Natural killer cell treated with Interleukin-12 subunit alpha and Interleukin-12 subunit beta and Interleukin-15 and Interleukin-18, amount 100 ng/mL, for 72 hours (primary cell): ENCODE results near the gene NCBP2L. TPM values are rescaled to one million over a fixed set of nuclear protein-coding genes. Genes with fewer than 3 reads are reported as not detected.

Experiments used
- ATAC-seq, 2 donors: fragments of 150-1000 bp; cut with Tn5 transposase in 1 of 2; sonication (Bioruptor Pico), chemical (Tn5 transposase) in 1 of 2; 2 replicates each; pipeline ENCODE4 v1.10.0; 2021
- DNase-seq: peaks from one replicate; pipeline ENCODE4 v3.0.0; 2022; ENCODE audit warnings: low spot score
- H3K27ac Mint-ChIP-seq, 2 donors: 1 replicate in 1 of 2; 2 replicates in 1 of 2; pipeline ENCODE4 v1.8.0; 2022; ENCODE audit warnings: mixed read lengths in 2 of 2, mild to moderate bottlenecking in 1 of 2, moderate library complexity in 1 of 2
- H3K27me3 Mint-ChIP-seq, 2 donors: 1 replicate in 1 of 2; 2 replicates in 1 of 2; pipeline ENCODE4 v1.8.0; 2022; ENCODE audit warnings: mixed read lengths in 2 of 2
- H3K36me3 Mint-ChIP-seq: one replicate; pipeline ENCODE4 v1.8.0; 2022; ENCODE audit warnings: mixed read lengths
- H3K4me1 Mint-ChIP-seq, 2 donors: 1 replicate in 1 of 2; 2 replicates in 1 of 2; pipeline ENCODE4 v1.8.0; 2022; ENCODE audit warnings: low read depth in 2 of 2, mixed read lengths in 2 of 2, mild to moderate bottlenecking in 1 of 2
- H3K4me3 Mint-ChIP-seq: one replicate; pipeline ENCODE4 v1.8.0; 2022; ENCODE audit warnings: mixed read lengths
- H3K9me3 Mint-ChIP-seq: 2 replicates; pipeline ENCODE4 v1.8.0; 2022; ENCODE audit warnings: mixed read lengths
- total RNA-seq, 2 donors: library from RNA; stranded (reverse); gene quantifications; one replicate each; pipeline ENCODE4 v1.2.3, GENCODE V29; 2022

The NCBP2L gene
- total RNA-seq, 2 donors from 2014 or later: not detected

DNA sequence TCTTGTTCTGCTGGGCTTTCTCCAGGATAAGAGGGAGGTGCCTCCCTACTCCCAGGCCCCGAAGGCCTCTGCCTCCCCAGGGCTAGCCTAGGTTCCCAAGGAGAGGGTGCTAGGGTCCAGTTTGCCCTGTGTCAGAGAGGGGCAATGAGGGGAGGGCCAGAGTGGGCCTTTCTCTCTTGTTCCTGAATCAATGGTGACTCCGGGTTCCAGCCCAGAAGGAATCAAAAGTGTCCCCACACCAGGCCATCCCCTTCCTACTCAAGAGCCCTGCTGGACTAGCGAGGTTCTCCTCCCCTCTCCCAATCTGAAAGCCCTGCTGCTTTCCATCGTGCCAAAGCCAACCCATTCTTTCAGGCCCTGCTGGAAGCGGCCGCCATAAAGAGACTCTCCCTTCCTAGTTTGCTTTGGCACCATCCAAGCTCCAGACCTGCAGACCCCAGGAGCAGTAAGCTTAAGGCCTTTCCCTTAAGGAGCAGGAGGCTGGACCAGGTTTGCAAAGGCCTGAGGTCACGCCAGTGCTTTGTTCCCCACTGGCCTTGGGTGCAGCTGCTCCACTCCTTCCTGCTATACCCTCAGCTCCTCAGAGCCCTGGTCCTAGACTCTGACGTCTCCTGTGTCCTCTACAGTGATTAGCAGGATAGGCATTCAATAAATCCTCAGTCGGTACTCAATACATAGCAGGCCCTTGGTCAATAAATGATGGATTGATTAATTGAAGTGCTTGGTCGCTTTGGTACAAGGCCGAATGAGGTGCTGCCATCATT, 12.5 kb upstream of the NCBP2L start:
- Mint-ChIP-seq H3K27me3 (peaks cover 0 to 14% of the 10 kb centered on the region in 2 donors), H3K36me3 (no peaks in the 10 kb centered on the region), H3K9me3 (no peaks in the 10 kb centered on the region), H3K4me1 (no peaks in the 10 kb centered on the region), H3K4me3 (no peak overlapping the region), H3K27ac (no peak overlapping the region)
- DNase-seq (no peak), ATAC-seq (no peak)

DNA sequence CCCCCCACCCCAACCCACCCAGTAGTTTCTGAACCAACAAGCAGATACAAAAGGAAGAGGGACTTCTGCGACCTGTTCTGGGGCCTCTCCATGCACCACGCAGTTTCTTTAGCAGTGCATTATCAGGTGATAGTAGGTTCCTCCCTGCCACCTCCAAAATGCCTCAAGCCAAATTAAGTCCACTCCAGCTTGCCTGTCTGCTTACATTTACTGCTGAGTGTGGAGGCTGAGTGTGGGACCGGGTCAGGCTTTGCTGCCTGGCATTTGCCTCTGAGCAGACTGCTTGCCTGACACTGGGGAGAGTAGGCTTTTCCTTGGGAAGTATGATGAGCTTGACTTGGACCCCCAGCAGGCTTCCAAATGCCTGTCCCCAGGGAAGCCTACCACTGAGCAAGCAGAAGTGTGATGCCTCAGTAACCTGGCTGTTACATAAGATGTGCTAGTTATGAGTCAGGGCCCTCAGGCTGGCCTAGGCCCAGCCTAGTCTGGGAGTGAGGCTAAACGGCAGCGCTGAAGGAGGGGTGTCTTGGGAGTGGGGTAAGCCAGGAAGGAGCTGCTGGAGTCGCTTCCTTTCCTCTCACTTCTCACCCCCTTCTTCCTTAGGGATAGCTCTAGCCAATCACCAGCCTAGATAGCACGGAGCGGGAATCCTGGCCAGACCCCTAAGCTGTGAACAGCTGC, 10.9 kb upstream of the NCBP2L start:
- H3K36me3 Mint-ChIP-seq: no peaks in the 10 kb centered on the region
- ATAC-seq: peak in 1 of 2 donors; percentile 52
- DNase-seq: no peak
- H3K27ac Mint-ChIP-seq: no peak overlapping the region
- peaks cover 0 to 12% of the 10 kb centered on the region in 2 donors for H3K27me3 Mint-ChIP-seq
- H3K9me3 Mint-ChIP-seq: no peaks in the 10 kb centered on the region
- no peaks in the 10 kb centered on the region for H3K4me1 Mint-ChIP-seq
- H3K4me3 Mint-ChIP-seq: no peak overlapping the region

DNA sequence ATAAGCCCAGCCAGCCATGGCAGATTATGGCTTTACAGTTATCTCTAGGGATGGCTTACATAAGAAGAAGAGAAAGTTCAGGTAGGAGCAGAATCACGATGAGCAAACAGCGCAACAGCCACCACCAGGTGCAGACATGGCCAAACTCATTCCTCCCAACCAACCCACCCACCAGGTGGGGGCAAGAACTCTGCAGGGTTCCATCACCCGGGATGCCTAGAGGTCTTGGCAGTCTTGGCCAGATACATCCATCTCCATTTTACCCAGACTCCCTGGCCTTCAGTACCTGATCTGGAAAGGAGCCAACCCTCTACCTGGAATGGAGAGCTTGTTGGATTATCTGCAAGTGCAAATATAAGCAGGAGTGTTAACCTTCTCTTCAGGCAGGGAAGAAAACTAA, 9.5 kb upstream of the NCBP2L start:
- peaks cover 0 to 7% of the 10 kb centered on the region in 2 donors for H3K27me3 Mint-ChIP-seq
- H3K27ac Mint-ChIP-seq: no peak overlapping the region
- H3K4me3 Mint-ChIP-seq: no peak overlapping the region
- H3K36me3 Mint-ChIP-seq: no peaks in the 10 kb centered on the region
- no peaks in the 10 kb centered on the region for H3K4me1 Mint-ChIP-seq
- H3K9me3 Mint-ChIP-seq: no peaks in the 10 kb centered on the region
- DNase-seq (no peak), ATAC-seq (no peak)

DNA sequence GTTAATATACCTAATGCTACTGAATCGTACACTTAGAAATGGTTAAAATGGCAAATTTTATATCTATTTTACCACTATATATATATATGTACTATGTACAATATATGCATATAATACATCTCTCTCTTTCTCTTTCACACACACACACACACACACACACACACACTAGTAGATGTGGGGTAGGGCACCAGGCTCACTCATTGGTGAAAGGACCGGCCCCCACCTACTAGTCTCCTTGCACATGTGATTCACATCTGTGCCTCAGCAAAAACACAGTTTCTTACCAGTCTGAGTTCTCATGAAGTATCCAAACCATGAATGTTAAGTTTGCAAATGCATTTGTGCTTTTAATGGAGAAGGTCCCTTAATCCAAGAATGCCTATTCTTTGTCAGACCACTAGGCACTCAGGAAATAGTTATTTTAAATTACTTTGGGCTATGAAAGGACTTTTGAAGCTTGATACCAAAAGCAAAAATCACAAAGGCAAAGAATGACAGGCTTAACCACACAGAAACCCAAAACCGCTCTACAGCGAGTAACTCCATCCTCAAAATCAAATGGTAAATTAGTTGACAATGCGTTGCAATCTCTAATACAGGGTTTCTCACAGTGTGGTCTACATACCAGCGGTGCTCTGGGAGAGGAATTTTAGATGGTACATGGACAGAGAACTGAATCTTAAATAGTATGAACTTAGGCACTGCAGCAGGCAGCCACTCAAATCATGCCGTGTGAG, 7.8 kb upstream of the NCBP2L start:
- Mint-ChIP-seq H3K4me3 (no peak overlapping the region), H3K9me3 (no peaks in the 10 kb centered on the region), H3K4me1 (no peaks in the 10 kb centered on the region), H3K36me3 (no peaks in the 10 kb centered on the region), H3K27ac (no peak overlapping the region), H3K27me3 (peaks cover 0 to 8% of the 10 kb centered on the region in 2 donors)
- no peak for DNase-seq
- no peak for ATAC-seq

DNA sequence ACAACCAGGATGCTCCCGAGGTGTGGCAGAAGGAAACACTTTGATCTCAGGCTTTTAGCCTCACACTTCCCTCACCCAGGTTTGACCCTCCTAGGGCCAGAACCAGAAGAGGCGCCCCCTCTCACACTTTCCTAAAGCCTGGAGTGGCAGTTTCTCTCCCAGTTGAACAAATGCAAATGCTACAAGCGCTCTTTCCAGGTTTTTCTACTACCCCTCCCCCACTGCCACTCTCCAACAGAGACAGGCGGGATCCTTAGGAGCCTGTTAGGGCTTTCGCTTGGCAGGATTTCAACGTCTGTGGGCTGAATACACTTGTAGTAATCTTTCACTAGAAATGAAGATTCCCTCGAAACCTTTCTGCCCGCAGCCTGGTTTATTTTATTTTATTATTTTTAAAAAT, 4.3 kb upstream of the NCBP2L start:
- Mint-ChIP-seq H3K27me3 (peaks cover 0 to 17% of the 10 kb centered on the region in 2 donors), H3K36me3 (no peaks in the 10 kb centered on the region), H3K9me3 (no peaks in the 10 kb centered on the region), H3K4me3 (no peak overlapping the region), H3K4me1 (peaks cover 10 to 13% of the 10 kb centered on the region in 2 donors), H3K27ac (no peak overlapping the region)
- ATAC-seq (no peak), DNase-seq (no peak)

DNA sequence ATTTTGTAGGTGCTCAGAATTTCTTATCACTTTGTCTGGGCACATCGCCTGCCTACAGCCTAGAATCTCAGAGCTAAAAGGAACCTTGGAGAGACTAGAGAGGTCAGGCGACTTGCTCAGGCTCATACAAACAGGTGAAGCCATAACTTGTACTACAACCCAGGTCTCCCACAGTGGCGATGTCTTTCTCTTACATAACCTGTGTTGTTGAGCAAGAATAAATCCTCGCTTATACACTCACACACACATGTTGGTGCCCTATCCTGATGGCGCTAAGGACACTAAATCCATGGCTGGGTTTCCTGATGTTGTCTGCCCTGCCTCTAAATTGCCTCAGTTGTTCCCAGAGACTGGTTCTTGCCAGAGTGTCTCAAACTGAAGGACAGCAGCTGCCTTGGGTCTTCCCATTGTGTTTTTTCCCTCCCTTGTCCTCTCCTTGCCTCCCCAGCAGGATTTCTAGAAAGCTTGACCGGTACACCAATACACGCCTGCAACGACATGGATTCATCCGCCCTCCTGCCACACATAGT, 3.6 kb upstream of the NCBP2L start:
- H3K27ac Mint-ChIP-seq: no peak overlapping the region
- peaks cover 0 to 17% of the 10 kb centered on the region in 2 donors for H3K27me3 Mint-ChIP-seq

DNA sequence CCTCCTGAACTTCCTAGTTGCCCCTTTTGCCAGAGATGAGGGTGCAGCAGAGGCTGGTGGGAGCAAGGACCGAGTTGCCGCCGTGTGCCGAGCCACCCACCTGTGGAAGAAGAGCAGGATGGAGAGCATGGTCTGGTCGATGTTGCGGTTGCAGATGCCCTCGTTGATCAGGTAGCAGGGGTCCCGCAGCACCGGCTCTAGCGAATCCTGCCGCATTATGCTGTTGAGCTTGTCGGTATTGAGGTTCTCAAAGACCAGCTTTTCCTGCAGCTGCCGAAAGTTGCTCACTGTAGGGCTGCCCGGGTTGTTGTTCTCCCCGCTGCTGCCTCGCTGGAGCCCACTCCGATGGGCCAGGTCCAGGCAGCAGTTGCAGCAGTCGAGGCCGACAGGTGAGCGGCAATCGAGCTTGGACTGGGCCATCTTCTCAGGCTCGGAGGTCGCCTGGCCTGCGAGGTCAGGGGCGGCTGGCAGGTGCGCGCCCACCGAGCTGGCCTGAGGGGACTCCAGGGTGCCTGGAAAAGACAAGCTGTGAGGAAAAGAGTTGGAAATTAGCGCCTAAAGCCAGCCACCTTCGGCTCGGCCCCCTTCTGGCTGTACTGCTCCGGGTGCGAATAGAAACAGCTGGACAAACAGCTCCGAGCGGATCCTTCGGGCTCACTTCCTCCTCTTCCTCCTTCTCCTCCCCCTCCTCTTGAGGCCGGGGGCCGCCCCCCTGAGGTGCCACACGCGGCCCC, 2.4 kb upstream of the NCBP2L start:
- Mint-ChIP-seq H3K9me3 (no peaks in the 10 kb centered on the region), H3K4me3 (peak overlapping the region; percentile 84), H3K27me3 (peaks cover 0 to 17% of the 10 kb centered on the region in 2 donors), H3K27ac (no peak overlapping the region), H3K4me1 (peaks cover 10 to 13% of the 10 kb centered on the region in 2 donors), H3K36me3 (no peaks in the 10 kb centered on the region)
- ATAC-seq (no peak), DNase-seq (no peak)

More for the DNA sequence above, 3.6 kb upstream of the NCBP2L start:
- no peak overlapping the region for H3K4me3 Mint-ChIP-seq
- no peak for DNase-seq
- H3K36me3 Mint-ChIP-seq: no peaks in the 10 kb centered on the region
- H3K9me3 Mint-ChIP-seq: no peaks in the 10 kb centered on the region
- H3K4me1 Mint-ChIP-seq: peaks cover 10 to 13% of the 10 kb centered on the region in 2 donors
- no peak for ATAC-seq

DNA sequence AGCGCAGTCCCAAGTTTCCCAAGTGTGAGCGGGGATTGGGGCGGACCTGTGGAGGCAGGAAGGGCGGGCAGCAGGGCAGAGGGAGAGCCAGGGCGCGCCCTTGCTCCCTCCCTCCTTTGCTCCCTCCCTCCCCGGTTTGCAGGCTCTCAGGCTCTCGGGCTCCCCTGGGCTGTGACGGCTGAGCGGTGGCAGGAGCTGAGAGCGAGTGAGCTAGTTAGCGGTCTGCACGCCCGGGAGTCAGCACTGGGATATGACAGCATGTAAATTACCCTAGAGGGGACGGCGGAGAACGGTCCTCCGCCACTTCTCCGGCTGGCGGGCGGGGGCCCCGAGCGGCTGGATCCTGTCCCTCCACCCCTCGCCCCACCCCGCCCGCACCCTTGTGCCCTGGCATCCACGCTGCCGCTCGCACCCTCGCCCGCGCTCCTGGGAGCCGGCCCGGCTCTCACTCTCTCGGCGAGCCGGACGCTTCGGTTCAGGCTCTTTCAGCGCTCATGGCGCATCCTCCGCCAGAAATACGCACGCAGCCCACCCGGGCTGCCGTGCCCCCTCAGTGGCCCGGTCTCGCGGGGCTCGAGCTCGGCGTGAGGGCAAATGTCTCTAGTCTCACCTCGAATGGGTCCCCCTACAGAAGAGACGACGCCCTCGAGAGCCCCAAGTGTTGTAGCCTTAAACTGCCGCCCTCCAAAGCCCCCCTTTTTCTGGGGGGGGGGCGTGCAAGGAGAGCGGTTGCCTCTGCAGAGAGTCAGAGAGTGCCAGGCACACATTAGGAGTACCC, 1.6 kb upstream of the NCBP2L start, which contains the start of gene TSC22D3:
TSC22D3 (minus strand) TSS at position 54 of the 778 bp plus-strand sequence. CDS start 368 bp downstream, outside the sequence.
- Mint-ChIP-seq H3K4me3 (peak within 1 kb of the TSS; percentile 84), H3K27me3 (peaks cover 0 to 17% of the 10 kb centered on the region in 2 donors), H3K9me3 (no peaks in the 10 kb centered on the region), H3K27ac (peak within 1 kb of the TSS in 1 of 2 donors; percentile 40), H3K4me1 (peaks cover 10 to 13% of the 10 kb centered on the region in 2 donors), H3K36me3 (no peaks in the 10 kb centered on the region)
- DNase-seq (peak; percentile 62), ATAC-seq (peak; percentile 75 to 83)

DNA sequence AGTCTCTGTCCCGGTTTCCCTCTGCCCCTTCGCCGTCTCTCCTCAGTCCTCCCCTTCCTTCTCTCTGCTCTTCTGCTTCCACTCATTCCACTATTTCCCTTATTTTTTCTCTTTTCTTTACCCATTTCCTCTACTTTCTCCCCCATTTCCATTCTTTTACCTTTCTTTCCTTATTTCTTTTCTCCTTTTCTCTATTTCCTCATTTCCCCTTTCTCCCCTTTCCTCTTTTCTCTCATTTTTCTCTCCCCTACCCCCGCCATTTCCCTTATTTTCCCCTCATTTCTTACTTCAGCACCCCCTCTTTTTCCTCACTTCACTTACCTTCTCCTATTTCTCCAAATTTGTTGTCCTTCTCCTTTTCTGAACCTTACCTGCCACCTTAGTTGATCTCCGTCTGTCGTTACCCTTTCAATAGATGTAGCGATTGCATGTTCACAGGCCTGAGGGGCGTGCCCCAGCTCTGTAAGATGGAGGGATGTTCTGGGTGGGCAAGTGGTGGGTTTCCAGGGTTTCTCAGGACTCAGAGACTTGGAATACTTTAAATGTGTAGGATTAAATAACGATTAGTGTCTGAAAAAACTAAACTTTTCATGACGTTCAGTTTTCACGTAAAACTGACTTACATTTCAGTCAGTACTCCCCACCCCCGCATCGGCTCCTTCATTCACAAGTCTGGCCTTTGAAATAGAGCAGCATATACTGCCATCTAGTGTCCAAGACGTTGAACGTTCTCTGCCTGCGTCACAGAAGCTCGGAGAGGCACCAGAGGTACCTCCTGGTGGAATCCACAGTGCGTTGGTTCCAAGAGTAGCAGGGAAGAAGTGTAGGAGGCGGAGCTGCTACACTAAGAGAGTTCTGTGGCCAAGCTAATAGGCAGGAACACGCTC, 641 bp upstream of the NCBP2L start:
- DNase-seq (peak; percentile 81), ATAC-seq (peak; percentile 85)
- H3K4me3 Mint-ChIP-seq: peak overlapping the region; percentile 84
- H3K9me3 Mint-ChIP-seq: no peaks in the 10 kb centered on the region
- peaks cover 0 to 17% of the 10 kb centered on the region in 2 donors for H3K27me3 Mint-ChIP-seq
- no peaks in the 10 kb centered on the region for H3K36me3 Mint-ChIP-seq
- H3K27ac Mint-ChIP-seq: peak overlapping the region in 1 of 2 donors; percentile 40
- peaks cover 10 to 13% of the 10 kb centered on the region in 2 donors for H3K4me1 Mint-ChIP-seq

DNA sequence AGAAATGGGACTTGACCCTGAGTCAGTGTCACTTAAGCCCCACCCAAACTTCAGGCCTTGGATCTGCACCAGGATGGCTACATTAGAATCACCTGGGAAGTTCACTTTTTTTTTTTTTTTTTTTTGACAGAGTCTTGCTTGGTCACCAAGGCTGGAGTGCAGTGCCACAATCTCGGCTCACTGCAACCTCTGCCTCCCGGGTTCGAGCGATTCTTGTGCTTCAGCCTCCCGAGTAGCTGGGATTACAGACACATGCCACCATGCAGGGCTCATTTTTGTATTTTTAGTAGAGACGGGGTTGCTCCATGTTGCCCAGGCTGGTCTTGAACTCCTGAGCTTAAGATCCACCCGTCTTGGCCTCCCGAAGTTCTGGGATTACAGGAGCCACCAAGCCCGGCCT, 3.0 kb downstream of the NCBP2L start:
- Mint-ChIP-seq H3K4me3 (no peak overlapping the region), H3K9me3 (no peaks in the 10 kb centered on the region), H3K36me3 (no peaks in the 10 kb centered on the region), H3K27ac (no peak overlapping the region), H3K27me3 (peaks cover 0 to 14% of the 10 kb centered on the region in 2 donors), H3K4me1 (peaks cover 10 to 13% of the 10 kb centered on the region in 2 donors)
- DNase-seq (no peak), ATAC-seq (no peak)

DNA sequence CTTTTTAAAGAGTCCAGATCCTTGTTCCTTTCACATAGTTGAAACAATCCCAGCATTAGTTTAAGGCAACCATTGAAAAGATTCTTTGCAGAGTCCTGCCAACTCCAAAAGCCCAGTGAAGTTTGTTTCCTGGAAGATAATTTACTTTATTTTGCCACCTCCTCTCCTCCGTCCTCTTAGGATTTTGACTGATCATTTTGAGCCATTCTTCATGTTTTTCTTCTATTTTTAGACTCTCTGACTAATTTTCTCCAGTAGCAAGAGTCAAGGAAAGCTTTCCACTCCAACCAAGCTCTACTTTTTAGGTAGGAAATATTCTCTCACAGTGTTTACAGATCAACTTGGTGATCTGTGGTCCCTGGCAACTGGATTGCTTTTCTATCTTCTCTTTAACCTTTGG, 10.3 kb downstream of the NCBP2L start:
- DNase-seq: no peak
- no peaks in the 10 kb centered on the region for H3K4me1 Mint-ChIP-seq
- H3K36me3 Mint-ChIP-seq: no peaks in the 10 kb centered on the region
- no peak overlapping the region for H3K27ac Mint-ChIP-seq
- no peak for ATAC-seq
- H3K9me3 Mint-ChIP-seq: no peaks in the 10 kb centered on the region
- no peak overlapping the region for H3K4me3 Mint-ChIP-seq
- peaks cover 6 to 17% of the 10 kb centered on the region in 2 donors for H3K27me3 Mint-ChIP-seq

DNA sequence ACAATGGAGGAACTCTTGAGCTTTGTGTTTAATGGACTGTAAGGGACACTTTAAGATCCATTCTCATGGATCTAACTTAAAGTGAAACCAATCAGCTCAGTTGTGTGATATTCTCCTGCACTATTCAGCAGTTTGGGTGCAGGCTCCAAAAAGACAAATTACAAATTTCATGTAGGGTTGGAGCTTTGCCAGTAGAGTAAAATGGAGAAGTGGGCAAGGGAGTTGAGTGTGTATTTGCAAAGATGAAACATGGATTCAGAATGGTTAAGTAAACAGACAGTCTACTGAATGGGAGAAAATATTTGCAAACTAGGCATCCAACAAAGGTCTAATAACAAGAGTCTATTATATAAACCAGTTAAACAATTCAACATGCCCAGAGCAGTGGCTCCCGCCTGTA, 26.9 kb downstream of the NCBP2L start:
- H3K9me3 Mint-ChIP-seq: no peaks in the 10 kb centered on the region
- no peaks in the 10 kb centered on the region for H3K4me1 Mint-ChIP-seq
- no peak for ATAC-seq
- DNase-seq: no peak
- no peak overlapping the region for H3K4me3 Mint-ChIP-seq
- no peak overlapping the region for H3K27ac Mint-ChIP-seq
- H3K27me3 Mint-ChIP-seq: peaks cover 15 to 26% of the 10 kb centered on the region in 2 donors
- no peaks in the 10 kb centered on the region for H3K36me3 Mint-ChIP-seq
